ENCODE results near the gene MED17. TPM values are rescaled to one million over a fixed set of nuclear protein-coding genes. Genes with fewer than 3 reads are reported as not detected.
A peak's percentile ranks its signal among the peaks of the same experiment; 100 is the strongest.

The MED17 gene
- total RNA-seq, 1 experiment from 2014 or later, result 29.8 TPM

DNA sequence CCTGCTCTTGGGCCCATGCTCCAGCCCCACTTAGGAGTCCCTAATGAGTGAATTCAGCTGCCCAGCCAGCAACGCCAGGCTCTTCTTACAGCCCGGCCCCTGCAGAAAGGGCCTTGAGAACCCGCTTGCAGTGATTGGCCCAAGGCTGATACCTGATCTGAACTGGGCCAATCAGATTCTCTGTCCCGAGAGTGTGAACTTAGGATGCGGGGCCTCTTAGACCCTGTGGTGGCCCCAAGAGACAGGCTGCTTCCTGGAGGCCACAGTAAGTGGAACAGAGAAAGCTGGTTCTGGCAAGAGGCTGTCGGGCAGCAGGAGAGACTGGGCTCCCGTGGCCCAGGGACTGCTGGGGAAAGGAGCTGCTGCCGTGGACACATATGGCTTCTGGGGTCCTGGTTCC is 54.9 kb downstream of the MED17 start:
- DNase-seq (ENCODE audit: low read depth, low spot score), result no peak
- in situ Hi-C loops (cut with HindIII; ENCODE audit: low pct_unique_long_range_greater_than_20kb, low sequenced_read_pairs), result no loop called here

DNA sequence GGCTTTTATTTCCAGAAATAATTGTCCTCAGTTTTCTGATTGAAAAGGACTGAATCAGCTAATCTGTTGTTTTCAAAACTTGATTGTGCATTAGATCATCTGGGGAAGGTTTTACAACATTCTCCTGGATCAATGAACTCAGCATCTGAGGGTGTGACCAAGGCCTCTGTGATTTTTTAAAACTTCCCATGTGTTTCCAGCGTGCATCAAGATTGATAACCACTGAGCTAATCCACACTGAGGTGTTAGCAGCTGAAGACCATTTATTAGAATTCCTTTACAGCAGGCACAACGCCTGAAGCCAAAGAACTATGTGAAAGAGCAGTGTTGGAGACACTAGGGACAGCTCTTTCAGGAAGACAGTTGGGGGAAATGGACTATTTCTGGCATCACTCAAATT is 56.1 kb downstream of the MED17 start:
- DNase-seq (ENCODE audit: low read depth, low spot score), result no peak
- in situ Hi-C loops (cut with HindIII; ENCODE audit: low pct_unique_long_range_greater_than_20kb, low sequenced_read_pairs), result no loop called here

DNA sequence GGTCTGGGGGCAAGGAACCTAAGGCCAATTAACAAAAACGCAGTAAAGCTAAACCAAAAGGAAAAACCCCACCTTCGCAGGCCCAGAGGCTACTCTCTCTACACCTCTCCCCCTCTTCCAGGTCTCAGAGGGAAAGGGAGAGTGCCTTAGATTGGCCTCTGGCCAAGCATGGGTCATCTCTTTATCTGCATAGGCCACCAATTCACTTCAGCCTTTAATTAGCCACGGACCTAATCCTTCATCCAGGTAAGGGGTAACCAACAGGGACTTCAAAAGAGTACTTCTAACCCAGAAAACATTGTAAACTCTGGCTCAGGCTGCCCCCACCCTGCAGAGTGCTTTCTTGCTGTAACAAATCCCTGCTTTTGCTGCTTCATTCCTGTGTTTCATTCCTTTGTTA is 56.9 kb downstream of the MED17 start:
- in situ Hi-C loops (cut with HindIII; ENCODE audit: low pct_unique_long_range_greater_than_20kb, low sequenced_read_pairs), result no loop called here
- DNase-seq (ENCODE audit: low read depth, low spot score), result no peak

DNA sequence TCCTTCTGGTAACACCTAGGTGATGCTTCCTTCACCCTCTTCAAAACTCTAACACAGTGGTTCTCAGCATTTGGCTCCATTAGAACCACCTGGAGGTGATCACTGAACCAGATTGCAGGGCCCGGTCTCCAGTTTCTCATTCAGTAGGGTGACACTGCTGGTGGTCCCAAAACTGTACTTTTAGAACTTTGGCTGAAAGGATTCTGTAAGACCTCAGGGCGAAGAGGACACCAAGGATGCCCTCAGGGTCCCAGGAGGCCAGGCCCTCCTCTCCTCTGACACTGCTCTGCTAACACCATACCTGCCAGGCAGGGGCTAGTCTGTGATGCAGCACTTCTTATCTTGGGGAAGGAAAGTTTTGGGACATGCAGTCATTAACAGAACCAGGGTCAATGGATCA is 57.4 kb downstream of the MED17 start:
- DNase-seq (ENCODE audit: low read depth, low spot score), result no peak
- in situ Hi-C loops (cut with HindIII; ENCODE audit: low pct_unique_long_range_greater_than_20kb, low sequenced_read_pairs), result no loop called here

DNA sequence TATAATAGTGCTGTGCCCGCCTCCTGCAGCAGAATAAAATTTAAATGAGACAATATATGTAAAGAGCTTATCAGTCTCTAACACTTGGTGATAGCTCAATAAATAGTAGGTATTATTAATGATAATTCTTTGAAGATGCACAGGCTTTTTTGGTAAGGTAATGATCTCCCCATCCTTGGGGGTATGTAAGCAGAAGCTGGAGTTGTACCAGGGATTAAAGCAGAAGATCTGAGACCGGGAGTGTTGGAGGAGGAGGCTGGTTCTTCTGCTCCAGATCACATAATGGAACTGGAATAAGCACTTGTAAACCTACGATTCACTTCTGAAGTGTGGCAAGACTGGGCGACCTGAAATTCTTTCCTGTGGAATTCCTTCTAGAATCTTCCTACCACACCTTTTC is 58.0 kb downstream of the MED17 start:
- in situ Hi-C loops (cut with HindIII; ENCODE audit: low pct_unique_long_range_greater_than_20kb, low sequenced_read_pairs), result no loop called here
- no peak for DNase-seq (ENCODE audit: low read depth, low spot score)

DNA sequence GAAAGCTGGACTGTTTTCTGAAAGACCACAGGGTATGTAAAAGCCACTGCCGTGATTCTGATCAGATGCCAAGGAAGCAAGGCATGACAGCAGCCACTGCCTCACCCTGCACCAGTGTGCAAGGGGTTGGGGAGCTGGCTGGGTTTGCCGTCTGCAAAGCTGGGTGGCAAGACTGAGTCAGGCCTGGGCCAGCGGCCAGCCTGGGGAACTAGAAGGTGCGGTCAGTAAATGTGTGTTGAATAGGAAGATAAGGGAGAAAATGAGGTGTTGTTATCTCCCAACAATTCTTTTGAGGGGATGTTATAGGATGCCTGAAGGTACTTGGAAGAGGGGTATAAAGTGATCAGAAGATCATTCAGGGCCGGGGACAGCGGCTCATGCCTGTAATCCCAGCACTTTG is 58.4 kb downstream of the MED17 start:
- in situ Hi-C loops (cut with HindIII; ENCODE audit: low pct_unique_long_range_greater_than_20kb, low sequenced_read_pairs), result no loop called here
- no peak for DNase-seq (ENCODE audit: low read depth, low spot score)

DNA sequence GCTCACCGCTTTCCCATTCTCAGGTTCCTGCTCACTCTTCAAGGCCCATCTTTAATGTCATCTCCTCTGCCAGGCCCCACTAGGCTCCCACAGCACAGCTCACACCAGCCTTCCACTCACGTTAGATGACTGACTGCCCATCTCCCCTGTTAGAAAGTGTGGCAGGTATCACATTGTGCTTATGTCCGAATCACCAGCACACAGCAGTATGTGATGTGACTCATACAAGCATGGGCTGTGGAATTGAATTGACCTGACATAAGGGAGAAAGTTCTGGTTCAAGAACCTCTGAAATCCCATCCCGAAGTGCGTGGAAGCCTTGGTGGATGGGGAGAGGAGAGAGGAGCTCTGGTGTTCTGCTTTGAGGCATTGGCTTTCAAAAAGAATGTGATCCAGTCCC is 59.8 kb downstream of the MED17 start:
- in situ Hi-C loops (cut with HindIII; ENCODE audit: low pct_unique_long_range_greater_than_20kb, low sequenced_read_pairs), result no loop called here

DNA sequence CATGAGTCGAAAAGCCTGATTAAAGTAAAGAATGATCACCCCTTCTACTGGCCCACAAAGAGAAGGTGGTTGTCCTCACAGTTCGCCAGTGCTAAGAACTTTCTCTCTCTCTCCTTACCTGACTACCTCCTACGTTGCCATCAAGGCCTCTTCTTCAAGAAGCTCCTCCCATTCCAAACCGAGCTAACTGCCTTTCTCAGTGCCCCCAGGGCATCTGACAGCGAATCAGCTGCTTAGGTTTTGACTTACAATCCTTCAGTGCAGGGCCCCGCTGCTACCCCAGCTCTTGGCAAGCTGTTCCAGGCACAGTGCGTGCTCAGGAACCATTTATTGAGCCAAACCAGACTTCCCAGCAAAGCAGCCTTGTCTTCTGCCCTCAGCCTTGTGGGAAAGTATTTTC is 60.5 kb downstream of the MED17 start:
- in situ Hi-C loops (cut with HindIII; ENCODE audit: low pct_unique_long_range_greater_than_20kb, low sequenced_read_pairs), result no loop called here
- DNase-seq (ENCODE audit: low read depth, low spot score), result peak; percentile 34

More for the DNA sequence above, 59.8 kb downstream of the MED17 start:
- no peak for DNase-seq (ENCODE audit: low read depth, low spot score)

DNA sequence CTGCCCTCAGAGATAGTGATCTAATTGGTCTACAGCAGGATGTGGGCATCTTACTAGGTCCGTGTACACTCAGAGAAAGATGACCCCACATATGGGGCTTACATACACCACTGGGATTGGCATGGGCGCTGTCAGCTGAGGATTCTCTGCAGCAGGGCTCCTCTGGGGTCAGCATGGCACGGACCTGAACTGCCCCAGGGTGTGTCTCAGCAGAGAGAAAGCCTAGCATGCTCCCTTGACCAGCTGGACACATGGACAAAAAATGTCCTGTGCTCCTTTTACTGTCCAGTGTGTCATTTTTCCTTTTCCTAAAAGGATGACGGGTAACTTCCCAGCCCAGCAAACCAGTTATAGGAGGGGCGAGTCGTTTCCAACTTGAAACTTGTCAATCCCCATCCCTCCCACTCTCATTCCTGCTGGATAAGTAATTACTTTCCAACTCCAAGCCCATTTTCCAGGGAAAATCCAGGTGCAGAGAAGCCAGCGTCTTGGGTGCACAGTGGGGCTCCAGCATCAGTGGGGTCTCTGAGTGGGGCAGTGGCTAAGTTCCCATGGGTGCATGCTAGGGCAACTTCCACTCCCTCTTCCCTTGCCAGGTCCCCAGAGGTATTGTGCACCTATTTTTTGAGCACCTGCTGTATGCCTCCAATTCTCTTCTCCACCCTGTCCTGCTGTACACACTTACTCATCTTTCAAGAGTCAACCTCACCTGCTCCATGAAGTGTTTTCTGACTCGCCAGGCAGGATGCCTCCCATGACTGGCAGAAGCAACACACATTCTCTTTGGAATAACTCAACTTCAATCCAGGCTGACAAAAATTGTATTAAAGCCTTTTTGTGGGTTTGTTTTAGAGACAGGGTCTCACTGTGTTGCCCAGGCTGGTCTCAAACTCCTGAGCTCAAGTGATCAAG is 61.4 kb downstream of the MED17 start:
- no peak for DNase-seq (ENCODE audit: low read depth, low spot score)
- in situ Hi-C loops (cut with HindIII; ENCODE audit: low pct_unique_long_range_greater_than_20kb, low sequenced_read_pairs), result no loop called here

DNA sequence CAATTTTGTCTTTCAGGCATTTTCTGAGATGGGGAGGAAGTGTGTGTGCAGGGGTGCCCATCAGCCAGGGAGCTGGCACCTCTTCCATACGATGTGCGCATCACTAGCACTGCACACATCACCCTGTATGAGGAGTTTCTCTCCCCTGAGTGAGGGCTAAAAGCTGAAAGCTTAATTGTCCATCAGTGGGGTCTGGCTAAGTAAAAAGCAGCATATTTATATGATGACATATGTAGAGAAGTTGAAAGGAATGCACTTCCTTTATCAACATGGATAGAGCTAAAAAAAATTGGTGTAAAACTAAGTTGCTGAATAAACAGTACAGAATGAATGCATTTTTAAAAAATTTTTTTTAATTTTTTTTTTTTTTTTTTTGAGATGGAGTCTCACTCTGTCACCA is 62.3 kb downstream of the MED17 start:
- DNase-seq (ENCODE audit: low read depth, low spot score), result no peak
- in situ Hi-C loops (cut with HindIII; ENCODE audit: low pct_unique_long_range_greater_than_20kb, low sequenced_read_pairs), result no loop called here

DNA sequence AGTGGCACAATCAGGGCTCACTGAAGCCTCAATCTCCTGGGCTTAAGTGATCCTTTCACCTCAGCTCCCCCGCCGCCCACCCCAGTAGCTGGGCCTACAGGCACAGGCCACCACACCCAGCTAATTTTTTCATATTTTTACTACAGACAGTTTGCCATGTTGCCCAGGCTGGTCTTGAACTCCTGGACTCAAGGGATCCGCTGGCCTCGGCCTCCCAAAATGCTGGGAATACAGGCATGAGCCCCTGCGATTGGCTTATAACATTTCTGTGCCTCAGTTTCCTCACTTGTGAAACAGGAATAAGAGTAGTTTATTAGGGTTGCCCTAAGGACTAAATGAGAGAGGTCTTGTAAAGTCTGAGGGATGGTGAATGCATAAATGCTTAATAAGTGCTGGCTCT is 65.1 kb downstream of the MED17 start:
- in situ Hi-C loops (cut with HindIII; ENCODE audit: low pct_unique_long_range_greater_than_20kb, low sequenced_read_pairs), result no loop called here
- DNase-seq (ENCODE audit: low read depth, low spot score), result no peak

DNA sequence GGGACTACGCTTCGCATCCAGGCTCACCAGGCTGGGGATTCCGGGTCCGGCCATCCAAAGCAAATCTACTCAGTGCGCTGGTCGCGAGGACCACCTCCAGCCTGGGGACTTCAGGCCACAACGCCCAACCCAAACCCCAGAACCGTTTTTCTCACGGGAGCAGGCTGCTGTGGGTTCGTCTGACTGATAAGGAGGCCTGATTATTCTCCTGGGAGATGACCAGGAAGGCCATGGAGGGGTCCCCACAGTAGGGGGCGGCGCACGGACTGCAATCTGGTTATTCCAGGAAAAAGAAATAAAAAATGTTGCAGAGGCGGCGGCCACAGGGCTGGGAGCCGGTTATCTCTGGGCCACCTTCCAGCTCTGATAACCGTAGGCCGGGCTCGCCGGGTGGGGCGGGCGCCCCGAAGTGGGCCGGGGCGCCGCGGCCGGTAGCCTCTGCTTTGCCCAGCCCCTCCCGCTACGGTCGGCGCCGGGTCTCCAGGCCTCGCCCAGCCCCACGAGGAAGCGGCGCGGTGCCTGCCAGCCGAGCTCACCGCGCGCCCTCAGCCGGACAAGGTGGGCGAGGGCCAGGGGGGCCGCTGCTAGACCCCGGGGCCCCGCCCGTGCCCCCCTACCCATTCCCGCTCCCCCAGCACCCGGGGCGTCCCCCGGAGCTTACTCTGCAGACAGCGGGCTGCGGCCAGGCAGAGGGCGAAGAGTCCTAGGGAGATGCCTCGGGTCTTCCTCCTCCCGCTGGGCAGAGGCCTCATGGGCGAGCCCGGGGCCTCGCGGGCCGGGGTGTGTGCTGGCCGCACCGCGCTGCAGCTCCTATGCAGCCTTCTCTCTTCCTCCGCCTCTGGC is 65.9 kb downstream of the MED17 start:
- in situ Hi-C loops (cut with HindIII; ENCODE audit: low pct_unique_long_range_greater_than_20kb, low sequenced_read_pairs), result no loop called here
- no peak for DNase-seq (ENCODE audit: low read depth, low spot score)

DNA sequence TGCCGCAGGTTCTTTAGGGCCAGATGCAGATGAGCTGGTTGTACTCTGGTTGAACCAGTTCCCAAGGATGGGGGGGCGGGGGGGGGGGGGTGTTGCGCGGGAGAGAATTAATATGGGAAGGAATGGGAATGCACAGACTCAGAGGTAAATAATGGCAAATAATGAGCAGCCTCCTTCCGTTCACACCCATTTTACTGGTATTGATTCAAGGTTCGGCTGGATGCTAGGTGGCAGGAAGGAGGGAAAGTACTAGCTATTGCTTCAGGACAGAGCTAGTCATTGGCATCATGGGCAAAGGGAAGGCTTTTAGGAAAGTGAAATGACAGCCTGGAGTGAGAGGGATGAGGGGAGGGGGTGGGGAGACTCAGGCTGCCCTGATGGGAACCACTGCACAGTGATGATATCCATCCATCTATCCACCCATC is 66.5 kb downstream of the MED17 start, which contains the start of gene VSTM5:
Gene VSTM5, minus strand, starts transcription at position 25 of the 425 bp plus-strand sequence. CDS start 116 bp downstream, outside the sequence.
- in situ Hi-C loops (cut with HindIII; ENCODE audit: low pct_unique_long_range_greater_than_20kb, low sequenced_read_pairs), result no loop called here
- no peak for DNase-seq (ENCODE audit: low read depth, low spot score)

DNA sequence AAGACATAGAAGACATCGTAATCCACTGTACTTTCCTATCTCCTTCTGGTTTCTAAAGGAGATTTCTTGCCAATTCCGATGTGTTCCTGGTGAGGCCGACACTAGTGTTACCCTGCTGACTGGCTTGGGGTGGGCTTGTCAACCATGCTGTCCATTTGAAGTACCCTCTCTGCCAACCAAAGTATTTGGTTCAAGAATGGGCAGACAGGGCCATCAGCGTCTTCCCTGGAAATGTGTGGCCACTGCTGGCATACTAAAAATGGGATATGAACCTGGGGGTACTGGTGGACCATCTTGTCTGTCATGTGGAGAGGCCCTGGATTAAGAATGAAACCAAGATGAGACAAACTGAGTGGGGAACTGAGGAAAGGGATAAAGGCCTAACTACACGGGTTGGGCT is 68.2 kb downstream of the MED17 start:
- DNase-seq (ENCODE audit: low read depth, low spot score), result no peak
- in situ Hi-C loops (cut with HindIII; ENCODE audit: low pct_unique_long_range_greater_than_20kb, low sequenced_read_pairs), result no loop called here

DNA sequence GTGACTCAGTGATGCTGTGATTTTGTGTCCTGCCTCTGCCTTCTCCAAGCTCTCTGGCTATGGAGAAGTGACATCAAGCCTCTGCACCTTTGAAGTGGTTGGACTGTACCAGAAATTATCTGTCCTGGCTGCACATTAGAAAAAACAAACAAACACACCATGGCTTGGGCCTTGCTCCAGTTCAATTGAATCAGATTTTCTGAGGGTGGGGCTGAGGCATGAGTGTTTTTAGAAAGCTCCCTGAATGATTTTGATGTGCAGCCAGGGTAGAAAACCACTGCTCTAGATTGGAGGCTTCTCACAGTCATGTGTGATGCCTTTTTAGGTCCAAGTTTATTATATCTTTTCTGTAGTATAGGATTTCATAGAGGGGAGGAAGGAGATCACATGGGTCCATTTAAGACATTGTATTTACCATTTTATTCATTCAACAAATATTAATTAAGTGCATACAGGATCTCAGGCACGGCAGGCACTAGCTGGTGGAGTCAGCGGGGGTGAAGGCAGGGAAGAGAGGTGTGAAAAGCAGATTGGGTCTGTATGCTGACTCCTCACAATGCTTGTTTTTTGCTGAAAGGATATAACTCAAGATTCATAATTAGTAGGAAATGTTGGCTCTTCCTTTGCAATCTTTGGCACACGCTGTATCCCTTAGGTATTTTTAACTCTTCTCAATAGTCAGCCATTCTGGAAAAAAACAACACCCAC is 73.5 kb downstream of the MED17 start:
- DNase-seq (ENCODE audit: low read depth, low spot score), result no peak
- in situ Hi-C loops (cut with HindIII; ENCODE audit: low pct_unique_long_range_greater_than_20kb, low sequenced_read_pairs), result no loop called here

DNA sequence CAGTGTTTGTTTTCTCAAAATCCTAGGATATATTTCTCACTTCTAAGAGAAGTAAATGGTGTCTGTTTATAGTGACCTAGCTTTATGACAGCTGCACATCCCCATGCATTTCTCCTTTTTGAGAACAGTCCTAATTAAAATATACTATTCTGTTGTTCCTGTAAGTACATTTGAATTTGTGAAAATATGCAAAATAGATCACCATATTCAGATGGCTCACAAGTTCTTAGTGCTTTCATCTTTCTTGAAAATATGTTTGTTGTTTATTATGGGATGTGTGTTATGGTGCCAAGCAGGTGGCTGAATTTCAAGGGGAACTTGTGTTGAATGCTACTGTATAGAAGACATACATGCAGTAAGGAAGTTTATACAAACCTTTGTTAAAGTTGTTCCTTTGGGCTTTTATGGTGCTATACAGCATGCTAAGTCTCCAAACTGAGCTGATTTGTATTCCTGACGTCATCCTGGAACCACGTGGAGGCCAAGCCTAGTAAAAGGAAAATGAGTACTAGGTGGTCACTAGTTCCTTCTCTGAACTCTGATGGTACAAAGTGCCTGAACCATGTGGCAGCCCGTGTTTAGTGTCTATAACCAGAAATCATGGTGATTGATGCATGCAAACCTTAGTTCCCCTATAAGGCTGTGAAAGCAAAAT is 74.2 kb downstream of the MED17 start:
- no peak for DNase-seq (ENCODE audit: low read depth, low spot score)
- in situ Hi-C loops (cut with HindIII; ENCODE audit: low pct_unique_long_range_greater_than_20kb, low sequenced_read_pairs), result no loop called here

DNA sequence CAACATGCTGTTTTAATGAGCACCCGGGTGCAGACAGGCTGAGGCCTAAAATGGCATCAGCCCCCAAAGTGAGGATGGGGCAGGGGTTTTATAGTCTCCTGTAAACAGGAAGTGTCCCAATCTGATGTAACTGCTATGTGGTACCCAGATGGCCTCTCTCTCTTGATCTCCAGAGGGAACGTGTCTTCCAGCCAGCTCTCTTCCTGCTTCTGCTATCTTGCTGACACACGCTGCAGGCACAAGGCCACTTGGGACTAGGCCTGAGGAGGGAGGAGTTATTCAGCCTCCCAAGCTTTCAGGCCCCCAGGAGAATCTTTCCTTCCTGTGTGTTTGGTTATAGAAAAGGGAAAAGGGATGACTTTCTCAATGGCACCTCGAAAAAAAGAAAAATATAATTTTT is 77.7 kb downstream of the MED17 start:
- DNase-seq (ENCODE audit: low read depth, low spot score), result no peak
- in situ Hi-C loops (cut with HindIII; ENCODE audit: low pct_unique_long_range_greater_than_20kb, low sequenced_read_pairs), result no loop called here

Measured in SK-MEL-5 (cell line).